NCI-H774 (cell line): ENCODE measurements around the gene NT5C.
"Not testable (repeated sequence)": the region's sequence is repeated elsewhere in the genome, so short reads cannot be mapped to it uniquely, and the experiment has no call there.

Source experiments
- DNase-seq: peaks from one replicate; lab custom pipeline; 2025; lab: John Stamatoyannopoulos, UW

The NT5C gene

GRCh38 chr17:75144816-75145512 is 13.4 kb upstream of the NT5C start:
- DNase-seq, result no peak

GRCh38 chr17:75142236-75142971 is 10.9 kb upstream of the NT5C start:
- DNase-seq, result no peak

- no peak for DNase-seq
Observed at GRCh38 chr17:75138519-75138918, 7.0 kb upstream of the NT5C start.

GRCh38 chr17:75137762-75138161 is 6.2 kb upstream of the NT5C start:
- DNase-seq, result not testable (repeated sequence)

GRCh38 chr17:75135946-75136345 is 4.4 kb upstream of the NT5C start:
- no peak for DNase-seq

GRCh38 chr17:75135452-75135851 is 3.9 kb upstream of the NT5C start:
- no peak for DNase-seq

GRCh38 chr17:75133607-75134347 is 2.2 kb upstream of the NT5C start:
- not testable (repeated sequence) for DNase-seq

GRCh38 chr17:75133001-75133400 is 1.5 kb upstream of the NT5C start:
- DNase-seq, result no peak

GRCh38 chr17:75132018-75133000 is 767 bp upstream of the NT5C start:
- DNase-seq, result not testable (repeated sequence)

- DNase-seq, result no peak
Observed at GRCh38 chr17:75130632-75131277, 787 bp downstream of the NT5C start.

- DNase-seq, result no peak
Observed at GRCh38 chr17:75130059-75130631, 1.4 kb downstream of the NT5C start.

GRCh38 chr17:75129576-75129975 is 2.0 kb downstream of the NT5C start:
- DNase-seq, result no peak

GRCh38 chr17:75128694-75129505 is 2.6 kb downstream of the NT5C start:
- DNase-seq, result no peak

GRCh38 chr17:75127936-75128335 is 3.6 kb downstream of the NT5C start:
- DNase-seq, result not testable (repeated sequence)

- DNase-seq, result no peak
Observed at GRCh38 chr17:75126954-75127353, 4.6 kb downstream of the NT5C start.

GRCh38 chr17:75125984-75126383 is 5.6 kb downstream of the NT5C start:
- DNase-seq, result no peak

GRCh38 chr17:75124819-75125162 is 6.8 kb downstream of the NT5C start:
- DNase-seq, result no peak

- peak; percentile 62 for DNase-seq
Observed at GRCh38 chr17:75124041-75124818, 7.3 kb downstream of the NT5C start.

GRCh38 chr17:75118307-75118706 is 13.2 kb downstream of the NT5C start:
- no peak for DNase-seq
